ENCODE data around the gene XRCC1. TPM values are rescaled to one million over a fixed set of nuclear protein-coding genes. Genes with fewer than 3 reads are reported as not detected.

The XRCC1 gene
- total RNA-seq, 2 experiments from 2014 or later, result 29.4 to 32.4 TPM

DNA sequence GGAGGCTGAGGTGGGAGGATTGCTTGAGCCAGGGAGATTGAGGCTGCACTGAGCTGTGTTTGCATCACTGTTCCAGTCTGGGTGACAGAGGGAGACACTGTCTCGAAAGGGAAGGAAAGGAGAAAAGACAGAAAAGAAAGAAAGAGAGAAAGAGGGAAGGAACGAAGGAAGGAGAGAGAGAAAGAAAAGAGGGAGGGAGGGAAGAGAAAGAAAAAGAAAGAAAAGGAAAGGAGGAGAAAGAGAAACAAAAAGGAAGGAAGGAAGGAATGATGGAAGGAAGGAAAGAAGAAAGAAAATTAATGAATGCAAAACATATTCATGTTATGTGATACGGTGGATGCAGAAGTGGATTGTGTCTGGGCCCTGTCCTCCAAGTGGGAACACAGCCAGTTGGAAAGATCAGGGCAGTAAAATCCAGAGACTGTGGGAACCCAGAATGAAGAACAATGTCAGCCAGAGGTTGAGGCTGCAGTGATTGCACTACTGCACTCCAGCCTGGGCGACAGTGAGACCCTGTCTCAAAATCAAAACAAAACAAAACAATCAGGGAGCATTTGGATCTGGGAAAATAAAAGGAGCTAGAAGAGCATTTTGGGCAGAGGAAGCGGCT is 77.0 kb downstream of the XRCC1 start:
- Mint-ChIP-seq H3K27me3 (no peaks in the 10 kb centered on the region), H3K27ac (peak overlapping the region; percentile 12), H3K4me3 (no peak overlapping the region), H3K9me3 (no peaks in the 10 kb centered on the region), H3K36me3 (ENCODE audit: low read depth) (peaks cover 15% of the 10 kb centered on the region), H3K4me1 (ENCODE audit: low read depth) (peaks cover 7% of the 10 kb centered on the region)
- ATAC-seq (no peak), DNase-seq (no peak)
- intact Hi-C loops (cut with micrococcal nuclease), result no loop called here
- CTCF ChIA-PET, result interaction anchor here (0.7 to 2.2 kb wide), 2 partner anchors 39 to 51 kb away, joined by 3 to 6 read pairs; no protein-coding TSS in a partner anchor
- TF ChIP-seq, protein P1, sequence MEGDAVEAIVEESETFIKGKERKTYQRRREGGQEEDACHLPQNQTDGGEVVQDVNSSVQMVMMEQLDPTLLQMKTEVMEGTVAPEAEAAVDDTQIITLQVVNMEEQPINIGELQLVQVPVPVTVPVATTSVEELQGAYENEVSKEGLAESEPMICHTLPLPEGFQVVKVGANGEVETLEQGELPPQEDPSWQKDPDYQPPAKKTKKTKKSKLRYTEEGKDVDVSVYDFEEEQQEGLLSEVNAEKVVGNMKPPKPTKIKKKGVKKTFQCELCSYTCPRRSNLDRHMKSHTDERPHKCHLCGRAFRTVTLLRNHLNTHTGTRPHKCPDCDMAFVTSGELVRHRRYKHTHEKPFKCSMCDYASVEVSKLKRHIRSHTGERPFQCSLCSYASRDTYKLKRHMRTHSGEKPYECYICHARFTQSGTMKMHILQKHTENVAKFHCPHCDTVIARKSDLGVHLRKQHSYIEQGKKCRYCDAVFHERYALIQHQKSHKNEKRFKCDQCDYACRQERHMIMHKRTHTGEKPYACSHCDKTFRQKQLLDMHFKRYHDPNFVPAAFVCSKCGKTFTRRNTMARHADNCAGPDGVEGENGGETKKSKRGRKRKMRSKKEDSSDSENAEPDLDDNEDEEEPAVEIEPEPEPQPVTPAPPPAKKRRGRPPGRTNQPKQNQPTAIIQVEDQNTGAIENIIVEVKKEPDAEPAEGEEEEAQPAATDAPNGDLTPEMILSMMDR (IDR thresholded peaks at IDR 0.05), result no peak
- POLR2A ChIA-PET, result interaction anchor here (1.5 kb wide), 1 partner anchor 35 kb away, joined by 3 read pairs; no protein-coding TSS in a partner anchor

DNA sequence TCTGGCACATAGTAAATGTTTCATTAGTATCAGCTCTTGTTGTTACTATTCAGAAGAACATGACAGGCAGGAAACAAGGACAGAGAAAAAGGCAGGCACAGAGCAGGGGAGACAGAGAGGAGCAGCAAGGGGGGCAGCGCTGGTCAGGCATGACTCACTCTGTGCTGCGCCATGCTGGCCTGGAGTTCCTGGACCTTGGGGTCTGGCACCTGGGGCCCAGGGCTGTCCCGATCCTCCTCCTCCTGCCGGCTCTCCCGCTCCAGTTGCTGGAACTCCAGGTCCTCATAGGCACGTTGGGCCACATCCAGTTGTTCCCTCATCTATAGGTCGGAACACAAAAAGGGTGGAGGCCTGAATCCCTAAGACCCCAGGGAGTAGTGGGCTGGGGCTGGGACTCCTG is 78.4 kb downstream of the XRCC1 start:
- ATAC-seq, result no peak
- Mint-ChIP-seq H3K4me3 (no peak overlapping the region), H3K9me3 (no peaks in the 10 kb centered on the region), H3K4me1 (ENCODE audit: low read depth) (peaks cover 2% of the 10 kb centered on the region), H3K36me3 (ENCODE audit: low read depth) (peaks cover 11% of the 10 kb centered on the region), H3K27me3 (no peaks in the 10 kb centered on the region), H3K27ac (no peak overlapping the region)
- CTCF ChIA-PET, result interaction anchor here (1.2 to 1.8 kb wide), 3 partner anchors 22 to 64 kb away, joined by 4 to 6 read pairs (median 4); no protein-coding TSS in a partner anchor
- DNase-seq, result no peak
- POLR2A ChIA-PET, result no interaction called here
- TF ChIP-seq, protein P1 (IDR thresholded peaks at IDR 0.05), result no peak
- intact Hi-C loops (cut with micrococcal nuclease), result no loop called here

DNA sequence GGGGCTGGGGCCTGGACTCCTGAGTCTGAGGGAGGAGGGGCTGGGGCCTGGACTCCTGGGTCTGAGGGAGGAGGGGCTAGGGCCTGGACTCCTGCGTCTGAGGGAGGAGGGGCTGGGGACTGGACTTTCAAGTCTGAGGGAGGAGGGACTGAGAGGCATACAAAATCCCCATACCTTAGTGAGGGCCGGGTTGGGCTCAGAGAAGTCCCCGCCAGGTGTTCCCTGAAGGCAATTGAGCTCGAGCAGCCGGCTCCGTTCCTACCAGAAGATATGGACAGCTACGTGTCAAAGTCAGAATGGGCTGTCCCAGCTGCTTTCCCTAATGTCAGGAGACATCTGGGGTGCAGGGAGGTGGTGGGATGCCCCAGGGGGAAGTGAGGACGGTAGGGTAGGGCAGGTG is 80.2 kb downstream of the XRCC1 start:
- Mint-ChIP-seq H3K4me1 (ENCODE audit: low read depth) (peaks cover 1% of the 10 kb centered on the region), H3K27ac (no peak overlapping the region), H3K27me3 (no peaks in the 10 kb centered on the region), H3K4me3 (no peak overlapping the region), H3K9me3 (no peaks in the 10 kb centered on the region), H3K36me3 (ENCODE audit: low read depth) (peaks cover 9% of the 10 kb centered on the region)
- no peak for DNase-seq
- ChIA-PET POLR2A (no interaction called here), CTCF (interaction anchor here (1.1 to 2.3 kb wide), 2 partner anchors 25 to 48 kb away, joined by 4 to 9 read pairs; no protein-coding TSS in a partner anchor)
- ATAC-seq, result no peak
- intact Hi-C loops (cut with micrococcal nuclease), result no loop called here
- TF ChIP-seq, protein P1 (IDR thresholded peaks at IDR 0.05), result no peak

Other genes with a start within 250 kb of the XRCC1 start
- gene CD177, start 221.8 kb downstream of the XRCC1 start, total RNA-seq, result not detected
- not detected for gene TEX101, start 160.6 kb downstream of the XRCC1 start, total RNA-seq
- gene LYPD3, start 109.9 kb downstream of the XRCC1 start, total RNA-seq, result 1 to 10 TPM; 4.4 to 4.9 TPM
- gene PHLDB3, start 70.8 kb downstream of the XRCC1 start, total RNA-seq, result 10 to 100 TPM; 14.7 to 17.5 TPM
- gene ETHE1, start 48.3 kb downstream of the XRCC1 start, total RNA-seq, result 10 to 100 TPM; 50.9 to 57.1 TPM
- 1 to 10 TPM; 1.2 to 2.0 TPM for gene ZNF575, start 42.3 kb downstream of the XRCC1 start, total RNA-seq
- 10 to 100 TPM in 1 of 2 experiments, 1 to 10 TPM in 1; 9.7 to 12.3 TPM for gene PINLYP, start 274 bp upstream of the XRCC1 start, total RNA-seq
- gene IRGQ, start 20.6 kb upstream of the XRCC1 start, total RNA-seq, result 10 to 100 TPM; 17.1 to 17.9 TPM
- gene ZNF576, start 21.1 kb upstream of the XRCC1 start, total RNA-seq, result 10 to 100 TPM in 1 of 2 experiments, 1 to 10 TPM in 1; 8.8 to 12.2 TPM
- gene SRRM5, start 36.6 kb upstream of the XRCC1 start, total RNA-seq, result under 1 TPM; 0.41 to 0.54 TPM
- gene ZNF428, start 44.1 kb upstream of the XRCC1 start, total RNA-seq, result 10 to 100 TPM; 12.3 to 13.4 TPM
- under 1 TPM; 0.22 to 0.38 TPM for gene CADM4, start 64.3 kb upstream of the XRCC1 start, total RNA-seq
- 10 to 100 TPM; 11.1 to 13.3 TPM for gene PLAUR, start 94.6 kb upstream of the XRCC1 start, total RNA-seq
- not detected for gene IRGC, start 140.5 kb upstream of the XRCC1 start, total RNA-seq
- 10 to 100 TPM; 48.9 to 53.1 TPM for gene SMG9, start 179.4 kb upstream of the XRCC1 start, total RNA-seq
- gene KCNN4, start 205.4 kb upstream of the XRCC1 start, total RNA-seq, result 10 to 100 TPM; 49.5 to 49.6 TPM
- under 1 TPM; 0.51 to 0.61 TPM for gene LYPD5, start 226.9 kb upstream of the XRCC1 start, total RNA-seq

Measured in activated CD8-positive, alpha-beta T cell treated with anti-CD3 and anti-CD28 coated beads for 36 hours (primary cell).